Stimulated activated CD8-positive, alpha-beta memory T cell treated with anti-CD3 and anti-CD28 coated beads, Interleukin-15, amount 100 ng/mL, for 24 hours (primary cell): ENCODE data around the gene OTOF.
"Not testable (repeated sequence)": the region's sequence is repeated elsewhere in the genome, so short reads cannot be mapped to it uniquely, and the experiment has no call there.

Source experiments
- DNase-seq: peaks from one replicate; pipeline ENCODE4 v3.0.0-alpha.2; 2020; ENCODE audit warnings: low read depth

OTOF gene

DNA sequence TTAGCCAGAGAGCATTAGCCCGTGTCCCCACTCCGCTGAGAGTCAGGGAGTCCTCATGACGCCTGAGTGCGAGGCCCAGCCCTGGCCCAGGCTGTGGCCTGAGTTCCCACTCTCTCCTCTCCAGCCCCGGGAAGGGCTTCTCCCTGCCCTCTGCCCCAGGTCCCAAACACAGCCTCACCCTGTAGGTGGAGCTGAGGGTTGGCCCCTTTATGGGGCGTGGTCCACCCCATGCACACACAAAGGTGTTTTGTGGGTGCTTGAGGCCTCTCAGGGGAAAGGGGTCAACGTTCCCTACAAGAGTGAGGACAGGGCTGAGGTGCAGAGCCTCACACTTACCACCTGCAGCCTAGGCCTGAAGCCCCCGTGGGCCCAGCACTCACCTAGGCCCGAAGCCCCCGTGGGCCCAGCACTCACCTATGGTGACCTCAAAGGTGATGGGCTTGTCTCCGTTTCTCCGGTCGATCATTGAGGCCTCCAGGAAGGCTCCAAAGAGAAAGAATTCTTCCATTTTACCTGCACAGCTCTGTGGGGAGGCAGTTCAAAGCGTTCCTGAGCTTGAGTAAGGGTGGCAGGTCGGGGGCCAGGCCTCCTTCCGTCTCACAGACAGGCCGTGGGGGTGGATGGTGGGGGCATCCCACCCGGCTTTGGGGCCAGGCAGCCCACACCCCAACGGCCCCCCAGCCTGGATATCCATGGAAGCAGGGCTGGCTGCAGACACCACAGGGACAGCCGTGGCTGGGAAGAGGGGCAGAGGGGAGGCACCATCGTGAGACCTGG, 2.1 kb upstream of the OTOF start:
- DNase-seq: no peak

DNA sequence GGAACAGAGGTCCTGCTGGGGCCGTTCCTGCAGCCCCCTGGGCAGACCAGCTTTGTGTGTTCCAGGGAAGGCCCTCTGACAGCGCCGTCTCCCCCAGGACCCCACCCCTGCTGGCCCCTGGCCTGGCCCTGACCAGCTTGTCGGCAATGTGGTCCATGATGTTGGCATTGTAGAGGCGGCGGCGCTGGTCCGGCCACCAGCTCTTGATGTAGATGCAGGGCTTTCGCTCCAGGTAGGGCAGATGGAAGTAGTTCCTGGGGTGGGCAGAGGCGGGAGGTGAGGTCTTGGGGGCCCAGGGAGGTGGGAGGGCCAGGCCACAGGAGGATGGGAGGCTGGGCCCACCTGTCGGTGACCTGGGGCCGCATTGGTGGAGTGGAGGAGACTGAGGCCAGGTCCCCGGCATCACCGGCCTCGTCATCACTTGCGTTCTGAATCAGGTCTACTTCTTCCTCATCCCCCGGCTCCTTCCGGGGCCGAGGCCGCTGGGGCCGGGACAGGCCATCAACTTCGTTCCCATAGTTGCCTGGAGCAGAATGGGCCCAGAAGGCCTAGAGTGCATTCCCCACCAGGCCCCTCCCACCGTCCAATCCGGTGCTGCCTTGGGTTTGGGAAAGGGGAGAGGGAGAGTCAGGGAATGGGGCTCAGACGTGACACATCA, 1.3 kb upstream of the OTOF start:
- no peak for DNase-seq

- no peak for DNase-seq
These were observed 442 bp upstream of the OTOF start for GRCh38 chr2:26478366-26478765.

- no peak for DNase-seq
These were observed 606 bp downstream of the OTOF start for GRCh38 chr2:26477126-26477910.

DNA sequence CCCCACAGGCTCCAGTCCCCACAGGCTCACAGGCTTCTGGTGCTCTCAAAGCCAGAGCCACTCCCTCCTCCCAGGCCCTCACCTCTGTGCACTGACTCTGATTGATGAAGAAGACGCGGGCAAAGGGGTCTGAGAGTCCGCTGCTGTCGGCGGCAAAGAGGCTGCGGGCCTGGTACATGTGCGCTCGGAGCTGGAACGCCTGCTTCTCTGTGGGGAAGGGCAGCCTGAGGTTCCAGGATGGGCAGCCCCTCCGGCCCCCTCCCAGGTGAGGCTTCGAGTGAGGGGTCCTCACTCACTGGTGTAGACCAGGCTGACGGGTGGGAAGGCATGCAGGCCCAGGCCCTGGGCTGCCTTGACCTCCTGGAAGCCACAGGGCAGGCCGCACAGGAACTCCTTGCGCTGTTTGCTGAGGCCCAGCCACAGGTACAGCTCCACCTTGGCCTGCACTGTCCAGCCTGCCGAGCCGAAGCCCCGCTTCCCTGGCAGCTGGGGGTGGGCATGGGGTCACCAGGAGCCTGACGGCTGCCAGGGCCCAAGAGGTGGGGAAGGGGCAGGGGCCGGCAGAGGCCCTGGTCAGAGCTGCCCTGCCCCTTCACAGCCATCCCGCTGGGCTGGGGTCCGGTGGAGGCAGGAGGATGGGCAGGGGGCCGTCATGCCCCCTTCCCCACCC, 2.0 kb downstream of the OTOF start:
- DNase-seq: no peak

GRCh38 chr2:26475037-26475436, 2.9 kb downstream of the OTOF start:
- no peak for DNase-seq

- no peak for DNase-seq
These were observed 3.6 kb downstream of the OTOF start for GRCh38 chr2:26474261-26474785.

- no peak for DNase-seq
These were observed 4.1 kb downstream of the OTOF start for GRCh38 chr2:26473796-26474195.

- no peak for DNase-seq
These were observed 4.9 kb downstream of the OTOF start for GRCh38 chr2:26472821-26473655.

- DNase-seq: no peak
These were observed 5.9 kb downstream of the OTOF start for GRCh38 chr2:26471766-26472706.

- no peak for DNase-seq
These were observed 6.6 kb downstream of the OTOF start for GRCh38 chr2:26471289-26471688.

DNA sequence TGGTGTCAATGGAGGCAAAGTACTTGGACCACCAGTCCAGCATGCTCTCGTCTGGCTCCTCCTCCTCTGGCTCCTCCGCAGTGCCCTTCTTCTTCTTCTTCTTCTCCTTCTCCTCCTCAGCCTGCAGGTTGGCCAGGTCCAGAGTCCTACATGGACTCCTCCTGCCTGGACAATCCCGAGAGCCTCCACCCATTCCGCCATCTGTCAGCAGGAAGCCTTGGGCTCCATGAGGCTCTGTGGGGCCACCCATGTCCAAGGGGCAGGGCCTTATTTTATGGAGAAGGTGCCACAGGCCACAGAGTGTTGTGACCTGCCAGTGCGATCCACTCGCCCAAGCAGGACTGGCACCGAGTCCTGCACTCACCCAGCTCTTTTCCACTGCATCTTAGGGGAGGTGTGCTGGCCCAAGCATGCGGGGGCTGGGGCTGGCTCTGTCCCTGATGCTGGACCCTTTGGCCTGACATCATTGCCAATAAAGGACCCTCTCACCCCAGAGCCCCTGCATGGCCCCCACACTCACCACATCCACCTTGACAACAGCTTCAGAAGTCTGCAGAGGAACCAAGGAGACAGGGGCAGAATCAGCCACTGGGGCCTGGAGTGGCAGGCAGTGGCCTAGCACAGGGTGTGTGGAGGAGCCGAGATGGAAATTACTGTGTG, 7.2 kb downstream of the OTOF start:
- DNase-seq: no peak

DNA sequence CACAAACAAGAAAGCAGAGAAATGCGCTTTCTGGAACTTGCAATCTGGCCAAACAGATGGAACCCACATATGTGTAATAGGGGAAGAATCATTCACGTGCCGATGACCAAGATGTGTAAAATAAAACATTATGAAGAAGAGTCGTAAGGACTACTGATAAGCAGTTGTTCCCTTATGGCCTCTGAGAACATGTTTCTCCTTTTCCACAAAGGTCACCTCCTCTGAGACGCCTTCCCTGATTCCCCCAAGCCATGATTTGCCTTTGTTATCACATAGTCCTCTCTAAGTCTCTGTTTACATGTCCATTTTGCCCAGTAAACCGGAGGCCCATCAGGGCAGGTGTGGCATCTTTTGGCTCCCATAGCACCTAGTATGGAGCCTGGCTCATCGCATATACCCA, 8.0 kb downstream of the OTOF start:
- DNase-seq: no peak

- DNase-seq: peak; percentile 31
These were observed 8.7 kb downstream of the OTOF start for GRCh38 chr2:26469092-26469710.

GRCh38 chr2:26468544-26468943, 9.4 kb downstream of the OTOF start:
- not testable (repeated sequence) for DNase-seq

DNA sequence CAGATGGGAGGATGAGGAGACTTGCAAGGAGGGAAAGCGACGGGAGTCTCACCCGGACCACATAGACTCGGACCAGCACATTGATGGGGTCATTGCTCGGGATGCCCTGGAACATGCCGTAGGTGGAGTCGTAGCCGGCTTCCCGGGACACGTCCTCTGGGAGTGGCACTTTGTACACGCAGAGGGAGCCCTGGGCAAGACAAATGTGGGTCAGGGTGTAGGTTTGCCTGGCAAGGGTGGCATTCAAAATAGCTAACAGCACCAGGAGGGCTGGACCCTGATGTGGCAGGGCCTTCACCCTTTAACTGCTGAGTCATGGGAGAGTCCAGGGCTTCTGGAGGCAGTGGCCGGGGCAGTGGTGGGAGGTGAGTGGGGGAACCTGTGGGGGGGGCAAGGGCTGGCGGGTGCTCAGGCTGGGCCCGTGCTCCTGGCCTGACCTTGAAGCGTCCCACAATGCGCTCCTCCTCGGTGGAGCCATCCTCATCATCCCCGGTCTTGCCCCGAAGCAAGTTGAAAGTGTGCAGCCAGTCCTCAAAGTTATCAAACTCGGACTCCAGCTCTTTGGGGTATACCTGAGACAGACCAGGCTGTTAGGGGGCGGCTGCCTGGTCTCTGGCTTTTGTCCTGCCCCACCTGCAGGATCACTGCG, 11.1 kb downstream of the OTOF start:
- no peak for DNase-seq

GRCh38 chr2:26465981-26466471, 11.9 kb downstream of the OTOF start:
- DNase-seq: no peak

GRCh38 chr2:26465266-26465925, 12.5 kb downstream of the OTOF start:
- DNase-seq: no peak
